Urinary bladder (tissue), 4 donors: ENCODE data around the gene MYH11. TPM values are rescaled to one million over a fixed set of nuclear protein-coding genes. Genes with fewer than 3 reads are reported as not detected.

Experiments used
- DNase-seq: peaks from one replicate; pipeline ENCODE4 v3.0.0-alpha.2; 2015; ENCODE audit errors: extremely low spot score
- H3K27ac ChIP-seq: one replicate; pipeline ENCODE4 v1.5.1; 2013; ENCODE audit warnings: low read depth, mild to moderate bottlenecking, moderate library complexity
- H3K36me3 ChIP-seq: one replicate; pipeline ENCODE4 v1.6.1; 2013; ENCODE audit warnings: mild to moderate bottlenecking, moderate library complexity; ENCODE audit not compliant: insufficient read depth
- H3K4me1 ChIP-seq: one replicate; pipeline ENCODE4 v1.6.1; 2013; ENCODE audit warnings: mild to moderate bottlenecking, moderate library complexity; ENCODE audit not compliant: insufficient read depth
- H3K4me3 ChIP-seq: one replicate; pipeline ENCODE4 v1.5.1; 2013; ENCODE audit warnings: low read depth, low read length
- WGBS: extraction: QIAGEN DNeasy Blood & Tissue Kit; methylation state at CpG from one replicate; pipeline ENCODE4 v1.1.7; 2013; 5-methylcytosine and 5-hydroxymethylcytosine counted together
- polyA plus RNA-seq: library from polyadenylated mRNA; stranded (reverse); fragments of 200-250 nt; gene quantifications from one replicate; pipeline ENCODE4 v1.2.3, GENCODE V29; 2013
- total RNA-seq: library from RNA; depleted of rRNA; stranded (reverse); fragments of >200 nt; gene quantifications from one replicate; pipeline ENCODE4 v1.2.3, GENCODE V29; 2014
- donor health status: healthy with polysubstance abuse.
- donor health status: healthy.

The MYH11 gene
- total and polyA plus RNA-seq, 2 donors = 1,069 to 5,010 TPM

DNA sequence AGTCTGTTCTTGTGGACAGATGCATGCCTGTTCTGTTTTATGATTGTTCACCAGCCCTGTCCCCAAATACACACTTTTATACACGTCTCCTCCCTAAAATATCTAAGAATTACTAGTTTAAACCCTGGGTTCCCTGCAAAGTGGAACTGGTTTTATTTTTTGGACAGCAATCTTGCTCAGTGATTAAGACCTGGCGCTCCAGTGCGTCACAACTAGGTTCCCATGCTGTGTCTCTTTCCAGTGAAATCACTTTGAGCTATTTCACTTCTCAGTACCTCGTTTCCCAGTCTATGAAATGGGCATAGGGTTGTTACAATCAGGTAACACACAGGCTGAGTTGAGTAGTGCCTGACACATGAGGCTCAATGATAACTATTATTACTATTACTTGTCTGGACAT is 30.5 kb upstream of the MYH11 start:
- DNase-seq = no peak
- H3K36me3 ChIP-seq = no peaks in the 10 kb centered on the region
- H3K4me1 ChIP-seq = peaks cover 3% of the 10 kb centered on the region
- H3K27ac ChIP-seq = no peak overlapping the region
- peak overlapping the region; percentile 61 for H3K4me3 ChIP-seq
- WGBS = 86% methylated on average over 4 of the region's 4 CpGs

DNA sequence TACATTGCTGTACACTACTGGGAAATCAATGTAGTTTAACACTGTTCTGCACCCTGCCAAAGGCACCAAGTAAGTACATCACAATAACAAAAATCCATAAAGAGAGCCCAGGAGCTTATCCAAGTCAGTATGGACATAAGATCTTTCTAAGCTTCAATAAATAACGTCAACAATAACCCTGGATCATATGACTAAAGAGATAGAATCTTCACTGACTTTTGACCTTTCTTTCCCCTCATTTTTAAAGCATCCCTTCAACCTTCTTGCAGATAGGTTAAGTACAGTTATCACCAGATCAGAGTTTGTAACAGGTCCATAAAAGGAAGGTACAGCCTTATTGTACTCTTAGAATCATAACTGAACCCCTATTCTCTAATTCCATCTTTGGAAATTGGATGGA is 29.2 kb upstream of the MYH11 start:
- WGBS = 59% methylated on average over 1 of the region's 1 CpG
- H3K27ac ChIP-seq = no peak overlapping the region
- H3K4me1 ChIP-seq = peaks cover 3% of the 10 kb centered on the region
- no peak overlapping the region for H3K4me3 ChIP-seq
- no peaks in the 10 kb centered on the region for H3K36me3 ChIP-seq
- DNase-seq = no peak

DNA sequence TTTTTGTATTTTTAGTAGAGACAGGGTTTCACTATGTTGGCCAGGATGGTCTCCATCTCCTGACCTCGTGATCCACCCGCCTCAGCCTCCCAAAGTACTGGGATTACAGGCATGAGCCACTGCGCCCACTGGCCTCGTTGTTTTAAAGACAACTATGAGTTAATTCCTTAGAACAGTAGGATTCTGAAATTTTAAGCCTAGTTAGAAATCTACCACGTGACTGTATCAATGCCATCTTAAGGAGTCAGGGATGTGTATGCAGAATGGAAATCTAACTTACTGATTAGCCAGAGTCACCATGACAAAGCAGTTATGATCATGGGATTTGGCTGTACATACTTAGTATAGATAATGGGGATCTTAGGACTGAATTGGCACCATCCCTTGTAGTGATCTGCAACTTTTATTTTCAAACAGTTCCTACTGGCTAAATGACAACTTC is 28.8 kb upstream of the MYH11 start:
- Histone ChIP-seq H3K27ac (no peak overlapping the region), H3K36me3 (peaks cover 1% of the 10 kb centered on the region)
- no peak for DNase-seq

DNA sequence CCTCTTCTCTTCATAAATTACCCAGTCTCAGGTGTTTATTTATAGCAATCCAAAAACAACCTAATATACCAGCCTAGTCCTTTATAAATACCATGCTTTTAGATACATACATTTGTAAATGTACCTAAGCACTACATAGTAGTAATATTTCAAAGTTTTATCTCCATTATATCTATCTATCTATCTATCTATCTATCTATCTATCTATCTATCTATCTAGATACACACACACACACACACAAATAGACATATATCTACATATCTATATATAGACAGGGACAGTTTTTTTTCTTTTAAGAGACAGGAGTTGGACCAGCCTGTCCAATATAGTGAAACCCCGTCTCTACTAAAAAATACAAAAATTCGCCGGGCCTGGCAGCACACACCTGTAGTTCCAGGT is 25.7 kb upstream of the MYH11 start:
- no peak for DNase-seq
- peaks cover 1% of the 10 kb centered on the region for H3K36me3 ChIP-seq
- no peak overlapping the region for H3K4me3 ChIP-seq
- WGBS = 96% methylated on average over 3 of the region's 3 CpGs
- H3K4me1 ChIP-seq = peaks cover 3% of the 10 kb centered on the region
- no peak overlapping the region for H3K27ac ChIP-seq

More for the DNA sequence above, 28.8 kb upstream of the MYH11 start:
- Histone ChIP-seq H3K4me1 (peaks cover 3% of the 10 kb centered on the region), H3K4me3 (no peak overlapping the region)
- WGBS = 89% methylated on average over 5 of the region's 5 CpGs

DNA sequence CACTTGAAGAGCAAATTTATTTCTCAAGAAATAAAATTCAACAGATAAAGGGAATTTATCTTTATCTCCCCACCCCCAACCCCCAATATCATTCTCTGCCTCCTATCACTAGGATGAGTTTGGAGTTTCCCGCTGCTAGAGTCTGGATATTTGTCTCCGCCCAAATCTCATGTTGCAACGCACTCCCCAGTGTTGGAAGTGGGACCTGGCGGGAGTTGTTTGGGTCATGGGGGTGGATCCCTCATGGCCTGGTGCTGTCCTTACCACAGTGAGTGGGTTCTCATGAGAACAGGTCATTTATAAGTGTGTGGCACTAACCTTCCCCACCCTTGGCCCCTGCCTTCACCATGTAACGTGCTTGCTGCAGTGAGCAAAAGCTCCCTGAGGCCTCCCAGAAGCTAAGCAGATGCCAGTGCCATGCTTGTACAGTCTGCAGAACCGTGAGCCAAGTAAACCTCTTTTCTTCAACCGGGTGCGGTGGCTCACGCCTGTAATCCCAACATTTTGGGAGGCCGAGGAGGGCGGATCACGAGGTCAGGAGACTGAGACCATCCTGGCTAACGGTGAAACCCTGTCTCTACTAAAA is 25.1 kb upstream of the MYH11 start:
- no peak for DNase-seq
- Histone ChIP-seq H3K36me3 (peaks cover 1% of the 10 kb centered on the region), H3K4me3 (no peak overlapping the region), H3K4me1 (no peaks in the 10 kb centered on the region), H3K27ac (no peak overlapping the region)
- 91% methylated on average over 13 of the region's 13 CpGs for WGBS

DNA sequence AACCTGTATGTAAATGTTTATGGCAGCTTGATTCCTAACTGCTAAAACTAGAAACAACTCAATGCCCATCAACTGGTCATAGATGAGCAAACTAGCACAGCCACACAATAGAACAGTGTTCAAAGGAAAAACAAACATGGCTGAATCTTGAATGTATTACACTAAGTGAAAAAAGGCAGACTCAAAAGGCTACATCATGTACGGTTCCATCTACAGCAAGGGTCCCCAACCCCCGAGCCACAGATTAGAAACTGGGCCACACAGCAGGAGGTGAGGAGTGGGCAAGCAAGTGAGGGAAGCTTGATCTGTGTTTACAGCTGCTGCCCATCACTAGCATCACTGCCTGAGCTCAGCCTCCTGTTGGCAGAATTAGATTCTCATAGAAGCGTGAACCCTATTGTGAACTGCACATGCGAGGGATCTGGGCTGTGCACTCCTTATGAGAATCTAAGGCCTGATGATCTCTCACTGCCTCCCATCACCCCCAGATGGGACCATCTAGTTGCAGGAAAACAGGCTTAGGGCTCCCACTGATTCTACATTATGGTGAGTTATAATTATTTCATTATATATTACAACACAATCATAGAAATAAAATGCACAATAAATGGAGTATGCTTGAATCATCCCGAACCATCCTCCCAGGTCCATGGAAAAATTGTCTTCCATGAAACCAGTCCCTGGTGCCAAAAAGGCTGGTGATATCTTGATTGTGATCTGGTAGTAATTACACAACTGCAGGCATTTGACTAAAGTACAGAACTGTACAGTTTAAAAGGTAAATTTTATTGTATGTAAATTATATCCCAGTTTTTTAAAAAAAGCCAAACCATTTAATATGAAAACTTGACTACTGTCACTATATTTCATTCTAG is 23.8 kb upstream of the MYH11 start:
- DNase-seq = no peak
- H3K4me1 ChIP-seq = no peaks in the 10 kb centered on the region
- no peak overlapping the region for H3K4me3 ChIP-seq
- H3K27ac ChIP-seq = no peak overlapping the region
- 87% methylated on average over 5 of the region's 5 CpGs for WGBS
- H3K36me3 ChIP-seq = peaks cover 1% of the 10 kb centered on the region

DNA sequence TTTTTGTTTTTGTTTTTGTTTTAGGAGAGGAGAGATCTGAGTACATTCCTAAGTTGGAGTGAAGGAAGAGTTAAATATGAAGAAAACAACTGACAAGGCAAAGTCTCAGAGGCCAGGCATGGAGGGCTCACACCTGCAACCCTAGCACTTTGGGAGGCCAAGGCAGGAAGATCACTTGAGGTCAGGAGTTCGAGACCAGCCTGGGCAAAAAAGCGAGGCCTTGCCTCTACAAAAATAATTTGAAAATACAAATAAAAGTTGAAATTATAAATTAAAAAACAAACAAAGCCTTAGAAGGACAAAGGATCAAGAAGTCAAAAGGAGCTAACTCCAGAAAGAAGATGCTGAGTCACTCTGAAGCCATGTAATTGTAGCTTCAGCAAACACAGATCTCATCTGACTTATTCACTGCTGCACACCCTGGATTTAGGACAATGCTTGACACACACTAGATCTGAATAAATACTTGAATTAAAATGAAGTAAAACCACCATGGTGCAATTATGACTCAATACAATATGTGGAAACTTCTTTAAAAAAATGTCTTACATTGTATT is 22.5 kb upstream of the MYH11 start:
- DNase-seq = no peak
- Histone ChIP-seq H3K4me3 (no peak overlapping the region), H3K4me1 (no peaks in the 10 kb centered on the region), H3K27ac (no peak overlapping the region), H3K36me3 (peaks cover 1% of the 10 kb centered on the region)
- 87% methylated on average over 2 of the region's 2 CpGs for WGBS

DNA sequence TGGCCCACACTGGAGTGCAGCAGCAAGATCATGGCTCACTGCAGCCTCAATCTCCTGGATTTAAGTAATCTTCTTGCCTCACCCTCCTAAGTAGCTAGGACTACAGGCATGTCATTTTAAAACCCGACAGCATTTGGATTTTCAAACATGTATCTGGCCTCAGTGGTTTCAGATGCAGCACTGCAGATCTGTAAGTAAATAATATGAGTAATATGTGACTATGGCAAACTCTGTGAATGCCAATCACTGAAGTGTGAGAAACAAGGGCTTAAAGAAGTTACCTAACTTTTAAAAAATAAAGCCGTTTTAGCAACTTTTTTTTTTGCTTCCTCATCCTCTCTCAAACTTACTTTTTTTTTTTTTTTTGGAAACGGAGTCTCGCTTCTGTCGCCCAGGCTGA is 19.7 kb upstream of the MYH11 start:
- WGBS = 95% methylated on average over 5 of the region's 5 CpGs
- Histone ChIP-seq H3K27ac (no peak overlapping the region), H3K4me3 (no peak overlapping the region), H3K4me1 (no peaks in the 10 kb centered on the region), H3K36me3 (peaks cover 1% of the 10 kb centered on the region)
- DNase-seq = no peak

DNA sequence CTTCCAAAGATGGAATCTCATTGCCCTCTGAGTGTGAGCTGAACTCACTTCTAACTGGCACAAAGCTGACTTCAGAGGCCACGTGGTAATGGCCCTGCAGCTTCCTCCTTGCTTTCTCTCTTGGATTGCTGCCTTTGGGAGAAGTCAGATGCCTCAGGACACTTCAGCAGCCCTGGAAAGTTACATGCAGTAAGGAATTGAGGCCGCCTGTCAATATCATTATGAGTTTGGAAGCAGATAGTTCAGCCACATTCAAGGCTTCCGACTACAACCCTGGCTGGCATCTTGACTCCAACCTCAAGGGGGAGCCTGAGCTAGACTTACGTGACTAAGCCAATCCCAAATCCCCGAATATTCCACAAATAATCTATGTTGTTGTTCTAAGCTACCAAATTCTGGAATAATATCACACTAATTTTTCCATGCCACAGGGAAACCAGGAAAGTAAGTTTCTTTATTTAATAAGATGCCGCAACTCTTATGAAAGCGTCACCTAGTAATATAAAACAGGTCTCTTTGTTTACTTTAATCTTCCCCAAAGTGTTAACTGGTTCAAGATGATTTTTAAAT is 18.0 kb upstream of the MYH11 start:
- no peak overlapping the region for H3K4me3 ChIP-seq
- H3K36me3 ChIP-seq = no peaks in the 10 kb centered on the region
- 33% methylated on average over 7 of the region's 7 CpGs for WGBS
- DNase-seq = no peak
- H3K4me1 ChIP-seq = no peaks in the 10 kb centered on the region
- H3K27ac ChIP-seq = no peak overlapping the region

DNA sequence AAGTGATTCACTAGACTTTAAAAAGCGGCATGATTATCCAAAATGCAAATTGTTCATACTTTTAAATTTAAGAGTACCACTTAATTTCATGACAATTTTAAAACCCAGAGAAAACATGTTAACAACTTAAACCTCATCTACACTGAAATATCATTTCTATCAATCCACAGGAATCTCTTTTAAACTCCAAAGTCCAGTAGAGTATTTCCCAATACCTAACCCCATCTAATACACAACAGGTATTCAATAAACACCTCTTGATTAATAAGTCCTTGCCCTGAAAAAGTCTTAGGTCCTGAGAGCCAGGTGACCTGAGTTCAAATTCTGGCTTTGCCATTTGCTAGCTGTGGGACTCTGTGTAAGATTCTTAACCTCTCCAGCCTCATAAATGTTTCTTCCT is 16.9 kb upstream of the MYH11 start:
- Histone ChIP-seq H3K4me1 (no peaks in the 10 kb centered on the region), H3K36me3 (no peaks in the 10 kb centered on the region), H3K4me3 (no peak overlapping the region), H3K27ac (no peak overlapping the region)
- 96% methylated on average over 1 of the region's 1 CpG for WGBS
- DNase-seq = no peak

DNA sequence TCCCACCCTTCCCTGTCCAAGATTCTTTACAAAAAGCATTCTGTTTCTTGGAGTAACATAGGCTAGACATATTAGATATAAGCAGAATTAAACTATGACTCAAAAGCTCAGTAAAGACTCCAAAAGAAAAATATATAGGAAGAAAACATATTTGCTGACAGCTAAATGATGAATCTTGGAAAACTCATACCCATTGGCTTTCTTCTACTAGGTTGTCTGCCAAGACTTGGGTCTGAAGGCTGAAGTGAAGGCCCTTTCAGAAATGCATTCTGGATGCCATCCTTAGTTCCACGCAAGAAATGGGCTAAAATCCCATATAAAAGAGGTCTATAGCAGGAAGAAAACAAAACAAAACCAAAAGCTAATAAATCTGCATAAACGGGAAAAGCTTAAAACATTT is 16.5 kb upstream of the MYH11 start:
- DNase-seq = no peak
- WGBS = 54% methylated on average over 2 of the region's 2 CpGs
- Histone ChIP-seq H3K27ac (no peak overlapping the region), H3K36me3 (no peaks in the 10 kb centered on the region), H3K4me1 (no peaks in the 10 kb centered on the region), H3K4me3 (no peak overlapping the region)

DNA sequence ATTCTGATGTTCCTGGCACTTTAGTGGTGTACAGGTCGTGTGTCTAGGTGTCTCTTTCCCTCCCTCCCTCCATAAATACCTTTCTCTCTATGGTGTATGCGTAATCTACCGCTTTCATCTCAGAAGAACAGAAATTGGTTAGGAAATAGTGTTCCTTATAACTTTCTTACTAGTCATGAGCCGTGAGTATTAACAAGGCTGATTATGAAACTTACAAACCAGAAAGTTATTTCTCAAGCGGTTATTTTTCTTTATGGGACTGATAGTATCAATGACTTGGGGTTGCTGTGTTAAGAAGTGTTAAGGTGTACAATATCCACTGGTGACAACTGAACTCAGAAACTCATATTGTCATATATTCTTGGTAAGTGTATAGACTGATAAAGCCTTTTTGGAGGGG is 13.2 kb upstream of the MYH11 start:
- Histone ChIP-seq H3K36me3 (no peaks in the 10 kb centered on the region), H3K27ac (no peak overlapping the region), H3K4me3 (no peak overlapping the region), H3K4me1 (no peaks in the 10 kb centered on the region)
- no peak for DNase-seq
- 85% methylated on average over 5 of the region's 5 CpGs for WGBS

DNA sequence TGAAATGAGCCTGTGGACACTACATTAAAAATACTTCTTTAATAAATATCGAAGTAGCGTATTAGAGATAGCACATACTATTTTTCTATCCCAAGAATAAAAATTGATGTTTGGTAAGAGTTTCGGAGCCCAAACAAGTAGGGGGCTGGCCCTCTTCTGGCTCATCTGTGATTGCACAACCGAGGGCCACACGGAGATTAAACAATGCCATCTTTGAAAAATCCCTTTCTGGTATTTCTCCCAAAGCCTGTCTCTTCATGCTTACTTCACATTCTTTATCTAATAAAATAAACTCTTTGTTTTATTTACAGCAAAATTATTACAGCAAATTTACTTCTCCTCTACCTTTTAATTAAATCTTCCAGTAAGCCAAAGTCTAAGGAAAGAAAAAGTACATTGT is 9.6 kb upstream of the MYH11 start:
- no peak overlapping the region for H3K4me3 ChIP-seq
- WGBS = 54% methylated on average over 5 of the region's 5 CpGs
- H3K4me1 ChIP-seq = no peaks in the 10 kb centered on the region
- H3K36me3 ChIP-seq = no peaks in the 10 kb centered on the region
- no peak for DNase-seq
- no peak overlapping the region for H3K27ac ChIP-seq

DNA sequence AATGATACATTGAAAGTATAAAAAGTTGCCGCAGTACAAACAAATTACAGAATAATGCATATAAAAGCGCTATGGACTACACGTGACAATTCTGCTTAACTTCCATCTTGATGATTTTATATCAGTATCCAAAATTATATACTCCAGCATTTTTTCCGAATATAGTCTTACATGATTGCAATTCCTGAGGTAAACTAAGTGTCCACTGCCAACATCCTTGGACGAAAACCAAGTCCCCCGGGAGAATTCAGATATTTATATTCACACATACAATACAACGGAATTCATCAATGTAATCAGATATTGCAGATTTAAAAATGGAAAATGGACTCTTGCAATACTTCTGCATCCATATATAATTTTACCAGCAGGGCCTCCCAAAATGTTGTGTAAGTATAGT is 8.9 kb upstream of the MYH11 start:
- DNase-seq = no peak
- Histone ChIP-seq H3K27ac (no peak overlapping the region), H3K4me1 (no peaks in the 10 kb centered on the region)

More for the DNA sequence above, 8.9 kb upstream of the MYH11 start:
- Histone ChIP-seq H3K36me3 (no peaks in the 10 kb centered on the region), H3K4me3 (no peak overlapping the region)
- WGBS = 30% methylated on average over 7 of the region's 7 CpGs
